Breast epithelium (tissue), 4 donors: ENCODE measurements around the gene CXXC5. TPM values are rescaled to one million over a fixed set of nuclear protein-coding genes. Genes with fewer than 3 reads are reported as not detected.
"Not testable (repeated sequence)": the region's sequence is repeated elsewhere in the genome, so short reads cannot be mapped to it uniquely, and the experiment has no call there.

ENCODE experiments used
- DNase-seq, 2 donors: peaks; one replicate each; pipeline ENCODE4 v3.0.0-alpha.2; 2019; ENCODE audit warnings: low spot score in 2 of 2
- H3K27ac ChIP-seq, 2 donors: fragments of 200-600 bp; sonication (generic) in 1 of 2; one replicate each; pipeline ENCODE4 v1.5.1; 2016 to 2019; ENCODE audit warnings: mild to moderate bottlenecking in 1 of 2
- H3K27me3 ChIP-seq, 2 donors: fragments of 200-600 bp; sonication (generic) in 1 of 2; one replicate each; pipeline versions ENCODE4 v1.5.1 to v1.6.0; 2017 to 2019; ENCODE audit warnings: control low read depth in 1 of 2, mild to moderate bottlenecking in 1 of 2
- H3K36me3 ChIP-seq: fragments of 200-600 bp; one replicate; pipeline ENCODE4 v1.5.1; 2019
- H3K4me1 ChIP-seq, 2 donors: fragments of 200-600 bp; sonication (generic); one replicate each; pipeline ENCODE4 v1.5.1; 2016 to 2019; ENCODE audit warnings: control low read depth in 1 of 2
- H3K4me3 ChIP-seq, 3 donors: fragments of 200-600 bp; sonication (generic); 1 replicate in 2 of 3; 2 replicates in 1 of 3; pipeline ENCODE4 v1.5.1; 2016 to 2019; ENCODE audit warnings: mild to moderate bottlenecking in 3 of 3, moderate library complexity in 2 of 3
- H3K9me3 ChIP-seq, 2 donors: fragments of 200-600 bp; sonication (generic) in 1 of 2; one replicate each; pipeline ENCODE4 v1.5.1; 2016 to 2019; ENCODE audit warnings: control low read depth in 1 of 2
- CTCF ChIP-seq, 3 donors: fragments of 450-650 bp; IDR thresholded peaks; one replicate each; pipeline ENCODE4 v1.5.1; 2016 to 2017; ENCODE audit warnings: antibody characterized with exemption in 3 of 3, mild to moderate bottlenecking in 3 of 3, moderate library complexity in 3 of 3
- POLR2A ChIP-seq: fragments of 450-650 bp; IDR thresholded peaks from one replicate; pipeline ENCODE4 v1.6.1; 2016; ENCODE audit warnings: antibody characterized with exemption, mild to moderate bottlenecking, moderate library complexity
- POLR2AphosphoS5 ChIP-seq, 3 donors: sonication (generic); formaldehyde crosslinking; IDR thresholded peaks; one replicate each; pipeline ENCODE4 v1.6.1; 2017; ENCODE audit warnings: antibody characterized with exemption in 3 of 3
- intact Hi-C: fragments of 100-400 bp; cut with DNase I; formaldehyde crosslinking; loops from one replicate; pipeline ENCODE4 v1.15.1; 2023; ENCODE audit warnings: low total_unique reads
- total RNA-seq, 3 donors: library from RNA; depleted of rRNA; stranded (reverse); fragments of >200 nt; gene quantifications; one replicate each; pipeline ENCODE4 v1.1.0, GENCODE V29; 2016

Gene CXXC5
- total RNA-seq, 3 donors from 2014 or later: 33.9 to 66.9 (median 38.3) TPM

- H3K9me3 ChIP-seq: no peaks in the 10 kb centered on the region
- H3K4me3 ChIP-seq: peak overlapping the region; percentile 43 to 81 (median 59)
- TF ChIP-seq POLR2A: no peak
- peak in 1 of 3 donors; percentile 62 for TF ChIP-seq POLR2AphosphoS5 (IDR thresholded peaks at IDR 0.05)
- no peak for TF ChIP-seq CTCF (IDR thresholded peaks at IDR 0.05)
- peaks cover 0 to 12% of the 10 kb centered on the region in 2 donors for H3K4me1 ChIP-seq
- H3K36me3 ChIP-seq: no peaks in the 10 kb centered on the region
- DNase-seq: peak in 1 of 2 donors; percentile 54
- H3K27ac ChIP-seq: peak overlapping the region in 1 of 2 donors; percentile 9
- no peaks in the 10 kb centered on the region for H3K27me3 ChIP-seq
- intact Hi-C loops: no loop called here
These were observed 62.3 kb downstream of the CXXC5 start for GRCh38 chr5:139710319-139711066.

GRCh38 chr5:139711067-139711905 lies 63.1 kb downstream of the CXXC5 start:
- Histone ChIP-seq H3K36me3 (no peaks in the 10 kb centered on the region), H3K27ac (peak overlapping the region; percentile 6 to 38), H3K9me3 (no peaks in the 10 kb centered on the region), H3K4me1 (peaks cover 0 to 12% of the 10 kb centered on the region in 2 donors), H3K4me3 (peak overlapping the region; percentile 43 to 81 (median 59)), H3K27me3 (no peaks in the 10 kb centered on the region)
- no peak for DNase-seq
- TF ChIP-seq POLR2AphosphoS5 (IDR thresholded peaks at IDR 0.05) (no peak), POLR2A (no peak), CTCF (IDR thresholded peaks at IDR 0.05) (no peak)
- intact Hi-C loops: no loop called here

GRCh38 chr5:139711906-139712224 lies 63.7 kb downstream of the CXXC5 start:
- peaks cover 0 to 12% of the 10 kb centered on the region in 2 donors for H3K4me1 ChIP-seq
- H3K27ac ChIP-seq: peak overlapping the region; percentile 6 to 38
- intact Hi-C loops: no loop called here
- TF ChIP-seq CTCF (IDR thresholded peaks at IDR 0.05): no peak
- TF ChIP-seq POLR2A: no peak
- TF ChIP-seq POLR2AphosphoS5 (IDR thresholded peaks at IDR 0.05): no peak
- no peaks in the 10 kb centered on the region for H3K36me3 ChIP-seq
- H3K4me3 ChIP-seq: peak overlapping the region; percentile 43 to 81 (median 59)
- DNase-seq: no peak
- H3K27me3 ChIP-seq: no peaks in the 10 kb centered on the region
- H3K9me3 ChIP-seq: no peaks in the 10 kb centered on the region

GRCh38 chr5:139712412-139712811 lies 64.3 kb downstream of the CXXC5 start:
- intact Hi-C loops: no loop called here
- Histone ChIP-seq H3K4me3 (no peak overlapping the region), H3K27me3 (no peaks in the 10 kb centered on the region), H3K4me1 (peaks cover 0 to 12% of the 10 kb centered on the region in 2 donors), H3K36me3 (no peaks in the 10 kb centered on the region), H3K27ac (peak overlapping the region in 1 of 2 donors; percentile 38), H3K9me3 (no peaks in the 10 kb centered on the region)
- TF ChIP-seq POLR2A (no peak), POLR2AphosphoS5 (IDR thresholded peaks at IDR 0.05) (no peak), CTCF (IDR thresholded peaks at IDR 0.05) (no peak)
- no peak for DNase-seq

- intact Hi-C loops: not testable (repeated sequence)
These were observed 65.7 kb downstream of the CXXC5 start for GRCh38 chr5:139713898-139714297.

More at GRCh38 chr5:139713898-139714297, 65.7 kb downstream of the CXXC5 start:
- not testable (repeated sequence) for H3K27ac ChIP-seq, H3K36me3 ChIP-seq, H3K4me3 ChIP-seq, DNase-seq, H3K9me3 ChIP-seq, H3K27me3 ChIP-seq
- H3K4me1 ChIP-seq: peaks cover 0 to 12% of the 10 kb centered on the region in 2 donors
